ENCODE data around the gene AFF4.

DNA sequence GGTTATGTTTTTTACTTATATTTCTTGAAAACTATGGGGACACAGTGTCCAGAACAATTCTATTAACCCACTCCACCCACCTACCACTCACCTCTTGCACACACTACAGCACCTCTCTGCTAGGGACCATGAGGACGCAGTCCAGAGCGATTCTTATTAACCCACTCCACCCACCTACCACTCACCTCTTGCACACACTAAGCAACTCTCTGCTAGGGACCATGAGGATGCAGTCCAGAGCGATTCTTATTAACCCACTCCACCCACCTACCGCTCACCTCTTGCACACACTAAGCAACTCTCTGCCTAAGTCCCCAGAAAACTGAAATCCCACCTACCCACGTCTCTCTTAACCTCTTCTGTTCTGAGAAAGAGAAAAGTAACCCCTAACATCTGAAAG, 130.8 kb downstream of the AFF4 start:
- no peak for TF ChIP-seq EZH2 (IDR thresholded peaks at IDR 0.05; ENCODE audit: borderline replicate concordance, insufficient read depth, low read depth, low read length, poor library complexity, severe bottlenecking)
- TF ChIP-seq, protein P1, sequence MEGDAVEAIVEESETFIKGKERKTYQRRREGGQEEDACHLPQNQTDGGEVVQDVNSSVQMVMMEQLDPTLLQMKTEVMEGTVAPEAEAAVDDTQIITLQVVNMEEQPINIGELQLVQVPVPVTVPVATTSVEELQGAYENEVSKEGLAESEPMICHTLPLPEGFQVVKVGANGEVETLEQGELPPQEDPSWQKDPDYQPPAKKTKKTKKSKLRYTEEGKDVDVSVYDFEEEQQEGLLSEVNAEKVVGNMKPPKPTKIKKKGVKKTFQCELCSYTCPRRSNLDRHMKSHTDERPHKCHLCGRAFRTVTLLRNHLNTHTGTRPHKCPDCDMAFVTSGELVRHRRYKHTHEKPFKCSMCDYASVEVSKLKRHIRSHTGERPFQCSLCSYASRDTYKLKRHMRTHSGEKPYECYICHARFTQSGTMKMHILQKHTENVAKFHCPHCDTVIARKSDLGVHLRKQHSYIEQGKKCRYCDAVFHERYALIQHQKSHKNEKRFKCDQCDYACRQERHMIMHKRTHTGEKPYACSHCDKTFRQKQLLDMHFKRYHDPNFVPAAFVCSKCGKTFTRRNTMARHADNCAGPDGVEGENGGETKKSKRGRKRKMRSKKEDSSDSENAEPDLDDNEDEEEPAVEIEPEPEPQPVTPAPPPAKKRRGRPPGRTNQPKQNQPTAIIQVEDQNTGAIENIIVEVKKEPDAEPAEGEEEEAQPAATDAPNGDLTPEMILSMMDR (IDR thresholded peaks at IDR 0.05): no peak

Data from B cell (primary cell).